Inferior parietal cortex (tissue), 1 donor: ENCODE data around the gene COL6A1.

ENCODE experiments used
- DNase-seq: peaks from one replicate; pipeline ENCODE4 v3.0.0-alpha.2; 2016; ENCODE audit errors: extremely low spot score

COL6A1 gene

GRCh38 chr21:46049890-46050667, 68.5 kb downstream of the COL6A1 start:
- DNase-seq: no peak

DNA sequence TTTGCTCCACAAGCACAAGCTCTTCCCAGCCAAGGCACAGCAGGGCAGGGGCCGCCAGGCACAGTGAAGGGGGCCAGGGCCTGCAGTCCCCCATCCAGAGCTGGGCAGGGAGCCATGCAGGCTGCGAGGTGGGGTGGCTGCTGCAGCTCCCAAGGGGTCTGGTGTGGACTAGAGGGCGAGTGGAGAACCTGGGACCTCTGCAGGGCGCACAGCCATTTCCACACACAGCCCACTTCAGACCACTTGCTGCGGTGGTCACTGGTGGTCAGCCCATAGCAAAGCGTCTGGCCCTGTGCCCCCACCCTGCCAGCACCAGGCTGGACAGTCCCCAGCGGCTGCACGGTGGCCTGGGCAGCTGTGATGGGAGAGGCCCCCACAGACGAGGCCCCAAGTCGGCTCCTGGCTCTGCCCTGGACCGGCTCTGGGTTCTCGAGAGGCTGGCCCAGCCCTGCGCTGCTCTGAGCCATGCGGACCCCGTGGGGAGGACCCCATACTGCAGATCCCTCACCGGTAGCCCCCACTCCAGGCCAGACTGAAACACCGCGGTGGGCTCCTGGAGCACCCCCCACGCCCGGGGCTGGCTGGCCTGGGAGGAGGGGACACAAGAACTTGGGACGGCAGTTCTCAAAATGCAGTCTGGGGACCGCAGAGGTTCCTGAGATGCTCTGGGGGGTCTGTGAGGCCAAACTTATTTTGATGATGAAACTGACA, 69.3 kb downstream of the COL6A1 start:
- no peak for DNase-seq

DNA sequence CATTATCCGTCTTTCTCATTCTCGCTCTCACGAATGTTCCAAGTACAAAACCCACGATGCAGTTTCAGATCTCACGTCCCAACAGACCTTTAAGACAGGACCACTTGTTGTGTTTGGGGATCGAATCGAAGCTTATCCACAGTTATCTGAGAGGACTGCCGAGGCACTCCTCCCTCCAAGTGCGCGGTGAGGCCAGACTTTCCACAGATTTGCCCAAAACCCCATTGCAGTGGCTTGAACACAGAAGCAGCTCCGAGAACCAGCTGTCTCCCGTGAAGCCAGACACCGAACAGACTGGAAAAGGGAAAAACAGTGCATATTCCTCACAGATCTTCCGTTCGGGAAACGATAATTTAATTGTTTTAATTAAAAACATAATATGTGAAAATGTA, 69.8 kb downstream of the COL6A1 start:
- DNase-seq: no peak

DNA sequence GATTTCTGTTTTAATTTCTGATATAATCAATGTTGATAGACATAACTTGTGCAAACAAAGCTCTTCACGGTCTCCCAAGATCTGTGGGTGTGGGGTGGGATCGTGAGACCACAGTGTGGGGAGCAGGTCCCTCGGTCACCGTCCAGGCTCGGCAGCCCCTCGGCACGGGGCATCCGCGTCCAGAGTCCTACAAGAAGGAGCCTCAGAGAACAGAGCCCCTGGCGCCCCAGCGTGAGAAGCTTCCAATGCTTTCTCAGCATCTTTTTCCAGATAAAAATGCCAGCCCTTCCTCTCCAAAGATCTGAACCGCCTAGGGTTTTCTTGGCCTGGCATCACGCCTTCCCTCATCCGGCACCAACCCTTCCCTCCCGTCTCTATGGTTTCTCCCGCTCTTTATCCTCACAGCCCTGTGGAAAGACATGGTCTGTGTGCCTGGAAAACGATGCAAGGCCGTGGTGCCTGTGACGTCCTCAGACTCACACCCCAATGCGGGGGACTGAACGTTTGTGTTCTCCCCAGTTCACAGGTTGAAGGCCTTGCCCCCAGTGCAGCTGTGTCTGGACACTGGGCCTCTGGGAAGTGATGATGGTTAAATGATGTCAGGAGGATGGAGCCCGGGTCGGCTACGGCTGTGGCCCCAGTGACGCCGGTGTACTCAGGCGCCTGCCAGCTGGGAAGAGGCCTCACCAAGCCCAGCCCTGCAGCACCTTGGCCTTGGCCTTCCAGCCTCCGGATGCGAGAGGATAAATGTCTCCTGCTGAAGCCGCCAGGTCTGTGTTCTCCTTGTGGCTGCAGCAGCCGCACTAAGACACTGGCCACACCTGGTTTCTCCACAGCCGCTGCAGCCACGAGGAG, 70.5 kb downstream of the COL6A1 start:
- DNase-seq: no peak

DNA sequence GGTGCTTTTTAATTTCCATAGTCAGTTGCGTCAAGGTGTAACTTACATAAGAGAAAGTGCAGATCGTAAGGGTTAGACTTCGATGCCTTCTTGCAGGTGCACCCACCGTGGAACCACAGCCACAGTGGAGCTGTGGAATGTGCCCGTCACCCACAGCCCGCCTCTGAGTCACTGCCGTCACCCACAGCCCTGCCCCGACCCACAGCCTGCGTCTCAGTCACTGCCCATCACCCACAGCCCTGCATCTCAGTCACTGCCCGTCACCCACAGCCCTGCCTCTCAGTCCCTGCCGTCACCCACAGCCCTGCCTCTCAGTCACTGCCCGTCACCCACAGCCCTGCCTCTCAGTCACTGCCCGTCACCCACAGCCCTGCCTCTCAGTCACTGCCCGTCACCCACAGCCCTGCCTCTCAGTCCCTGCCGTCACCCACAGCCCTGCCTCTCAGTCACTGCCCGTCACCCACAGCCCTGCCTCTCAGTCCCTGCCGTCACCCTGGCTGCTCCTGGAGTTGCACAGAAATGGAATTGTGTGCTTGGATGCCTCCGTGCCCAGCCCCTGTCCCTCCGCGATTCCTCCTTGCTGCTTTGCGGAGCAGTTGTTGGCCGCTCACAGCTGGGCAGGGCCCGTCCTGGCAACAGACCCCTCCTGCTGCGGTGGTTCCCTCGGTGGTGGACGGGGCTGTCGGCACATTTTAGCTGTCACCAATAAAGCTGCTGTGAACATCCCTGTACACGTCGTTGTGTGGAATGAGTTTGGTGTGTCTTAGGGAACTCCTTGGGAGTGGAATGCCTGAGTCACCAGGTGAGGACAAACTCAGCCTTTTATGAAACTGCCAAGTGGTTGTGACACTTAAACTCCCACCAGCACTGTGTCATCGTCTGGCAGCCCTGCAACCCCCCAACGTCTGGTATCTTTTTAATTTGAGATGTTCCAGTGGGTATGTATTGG, 71.4 kb downstream of the COL6A1 start:
- DNase-seq: no peak

DNA sequence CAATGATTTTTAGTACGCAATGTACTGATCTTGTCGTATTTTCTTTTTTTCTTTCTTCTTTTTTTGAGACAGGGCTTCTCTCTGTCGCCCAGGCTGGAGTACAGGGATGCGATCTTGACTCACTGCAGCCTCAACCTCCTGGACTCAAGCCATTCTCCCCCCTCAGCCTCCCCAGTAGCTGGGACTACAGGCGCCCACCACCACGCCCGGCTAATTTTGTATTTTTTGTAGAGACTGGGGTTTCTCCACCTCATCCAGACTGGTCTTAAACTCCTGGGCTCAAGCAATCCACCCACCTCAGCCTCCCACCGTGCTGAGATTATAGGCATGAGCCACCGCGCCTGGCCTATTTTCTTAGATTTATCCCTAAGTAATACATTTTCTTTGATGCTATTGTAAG, 72.5 kb downstream of the COL6A1 start:
- no peak for DNase-seq

- DNase-seq: no peak
Measured at GRCh38 chr21:46054451-46054881, 72.9 kb downstream of the COL6A1 start.
